ENCODE data around the gene ZNF324.
"Not testable (repeated sequence)": the region's sequence is repeated elsewhere in the genome, so short reads cannot be mapped to it uniquely, and the experiment has no call there.

ZNF324 gene

GRCh38 chr19:58473775-58474174, 6.9 kb downstream of the ZNF324 start:
- no peak for DNase-seq

GRCh38 chr19:58474291-58474996, 7.6 kb downstream of the ZNF324 start:
- DNase-seq = no peak

GRCh38 chr19:58474997-58475713, 8.3 kb downstream of the ZNF324 start:
- DNase-seq = no peak

- peak; percentile 97 for DNase-seq
Measured at GRCh38 chr19:58475714-58476497, 9.0 kb downstream of the ZNF324 start, which contains the start of gene ZNF446. TSS of gene ZNF446 (plus strand) at chr19:58476352. CDS start at chr19:58477219, 867 bp downstream.

GRCh38 chr19:58476498-58477015, 9.7 kb downstream of the ZNF324 start:
- no peak for DNase-seq

- DNase-seq = no peak
Measured at GRCh38 chr19:58477130-58477529, 10.2 kb downstream of the ZNF324 start.

GRCh38 chr19:58477871-58478270, 11.0 kb downstream of the ZNF324 start:
- DNase-seq = no peak

GRCh38 chr19:58479303-58479702, 12.4 kb downstream of the ZNF324 start:
- no peak for DNase-seq

GRCh38 chr19:58479736-58480480, 13.0 kb downstream of the ZNF324 start:
- no peak for DNase-seq

- DNase-seq = no peak
Measured at GRCh38 chr19:58480481-58480830, 13.6 kb downstream of the ZNF324 start.

GRCh38 chr19:58480831-58481230, 14.0 kb downstream of the ZNF324 start:
- DNase-seq = no peak

GRCh38 chr19:58482372-58482771, 15.5 kb downstream of the ZNF324 start:
- no peak for DNase-seq

GRCh38 chr19:58483776-58484175, 16.9 kb downstream of the ZNF324 start:
- no peak for DNase-seq

- DNase-seq = not testable (repeated sequence)
Measured at GRCh38 chr19:58484349-58484748, 17.5 kb downstream of the ZNF324 start.

GRCh38 chr19:58491393-58491792, 24.5 kb downstream of the ZNF324 start:
- no peak for DNase-seq

- no peak for DNase-seq
Measured at GRCh38 chr19:58492265-58492664, 25.4 kb downstream of the ZNF324 start.

GRCh38 chr19:58497634-58498170, 30.8 kb downstream of the ZNF324 start:
- no peak for DNase-seq

- no peak for DNase-seq
Measured at GRCh38 chr19:58498316-58499020, 31.6 kb downstream of the ZNF324 start.

GRCh38 chr19:58499021-58499927, 32.4 kb downstream of the ZNF324 start:
- peak; percentile 97 for DNase-seq

- DNase-seq = no peak
Measured at GRCh38 chr19:58500242-58500641, 33.4 kb downstream of the ZNF324 start.
